Pancreas (tissue), 10 donors: Measurements from ENCODE around the gene CSF1. TPM values are rescaled to one million over a fixed set of nuclear protein-coding genes. Genes with fewer than 3 reads are reported as not detected.

Source experiments
- ATAC-seq, 4 donors: fragments of 200-7000 bp; cut with Tn5 transposase; one replicate each; pipeline versions ENCODE4 v1.8.0 to v1.9.1; 2020; ENCODE audit warnings: mild to moderate bottlenecking in 4 of 4, moderate library complexity in 4 of 4
- DNase-seq, 6 donors: peaks; one replicate each; pipeline ENCODE4 v3.0.0-alpha.2; 2020
- FAIRE-seq: peaks from 2 replicates; lab custom pipeline; 2012; peaks lifted over from hg19 to GRCh38; lab: Jason Lieb, UNC
- H3K27ac ChIP-seq, 4 donors: fragments of 200-600 bp; sonication (generic); 1 replicate in 3 of 4; 2 replicates in 1 of 4; pipeline versions ENCODE4 v1.5.0 to v1.8.0; 2020
- H3K27me3 ChIP-seq, 4 donors: fragments of 200-600 bp; one replicate each; pipeline ENCODE4 v1.8.0; 2021
- H3K36me3 ChIP-seq, 3 donors: fragments of 200-600 bp; sonication (generic) in 1 of 3; one replicate each; pipeline versions ENCODE4 v1.5.0 to v1.8.0; 2020 to 2021
- H3K4me1 ChIP-seq, 3 donors: fragments of 200-600 bp; one replicate each; pipeline ENCODE4 v1.8.0; 2021
- H3K4me3 ChIP-seq, 4 donors: fragments of 200-600 bp; sonication (generic) in 2 of 4; one replicate each; pipeline versions ENCODE4 v1.5.0 to v1.8.0; 2020 to 2021
- H3K9me3 ChIP-seq, 4 donors: fragments of 200-600 bp; one replicate each; pipeline ENCODE4 v1.8.0; 2021
- WGBS, 2 donors: extraction: QIAGEN DNeasy Blood & Tissue Kit; methylation state at CpG; one replicate each; pipeline ENCODE4 v1.1.7; 2013; 5-methylcytosine and 5-hydroxymethylcytosine counted together
- intact Hi-C, 3 donors: fragments of 100-400 bp; cut with DNase I; formaldehyde crosslinking; loops; one replicate each; pipeline versions ENCODE4 v1.11.1 to v1.14.2; 2022
- polyA plus RNA-seq, 2 donors: library from polyadenylated mRNA; stranded (reverse); fragments of 200-250 nt; gene quantifications; one replicate each; pipeline ENCODE4 v1.2.3, GENCODE V29; 2013
- total RNA-seq, 6 donors: library from RNA; stranded (reverse); fragmentation: NEBNext Ultra II Directional in 4 of 6; extraction: Animal tissue kit (Norgen Biotek cat#: 25700) in 4 of 6; gene quantifications; one replicate each; pipeline versions ENCODE4 v1.2.1 to v1.2.4, GENCODE V29; 2021 to 2023
- TF ChIP-seq, protein P1 (sequence below), 4 donors: fragments of 200-600 bp; sonication (generic) in 3 of 4; IDR thresholded peaks; one replicate each; pipeline versions ENCODE4 v1.5.0 to v1.8.0; 2021; ENCODE audit warnings: antibody characterized with exemption in 4 of 4
- donor health status: healthy with polysubstance abuse.
- donor health status: DM: no; HTN: no; CAD: no; lungs with moderate emphysema.
- donor health status: DM: no; HTN: no; CAD: no.
- donor health status: control.
- donor health status: control.
- donor health status: Bipolar disorder and iron deficiency.
- donor health status: DM: yes; HTN: yes; CAD: no.
- donor health status: DM: no; HTN: no; CAD: no.
- donor health status: DM: no; HTN: no; CAD: no.
- donor health status: DM: yes; HTN: yes; CAD: no.

Gene CSF1
- total and polyA plus RNA-seq, 8 donors = 6.7 to 38.3 (median 15.6) TPM

DNA sequence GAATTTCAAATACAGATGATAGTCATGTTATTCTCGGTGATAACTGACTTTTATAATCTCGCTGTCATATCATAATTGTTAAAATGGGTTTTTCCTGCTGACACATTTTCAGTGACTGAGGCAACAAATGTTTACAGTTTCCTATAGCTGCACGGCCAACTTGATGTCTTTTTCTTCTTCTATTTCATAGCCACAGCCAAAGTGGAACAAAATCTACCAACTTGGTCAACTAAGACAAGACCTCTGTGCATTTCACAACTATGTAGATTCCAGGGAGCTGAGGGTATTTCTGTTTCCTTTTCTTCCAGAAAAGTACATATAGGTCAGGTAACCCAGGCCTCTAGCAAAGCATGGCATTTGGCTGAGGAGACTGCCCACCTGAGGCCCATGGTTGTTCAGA, 63.5 kb downstream of the CSF1 start:
- no peak overlapping the region for H3K4me3 ChIP-seq
- intact Hi-C loops = no loop called here
- no peaks in the 10 kb centered on the region for H3K36me3 ChIP-seq
- no peaks in the 10 kb centered on the region for H3K9me3 ChIP-seq
- FAIRE-seq (no peak), DNase-seq (no peak), ATAC-seq (no peak)
- WGBS, 2 donors = 85 to 89% methylated on average over 3 of the region's 3 CpGs
- H3K27ac ChIP-seq = no peak overlapping the region
- H3K4me1 ChIP-seq = no peaks in the 10 kb centered on the region
- TF ChIP-seq, protein P1, sequence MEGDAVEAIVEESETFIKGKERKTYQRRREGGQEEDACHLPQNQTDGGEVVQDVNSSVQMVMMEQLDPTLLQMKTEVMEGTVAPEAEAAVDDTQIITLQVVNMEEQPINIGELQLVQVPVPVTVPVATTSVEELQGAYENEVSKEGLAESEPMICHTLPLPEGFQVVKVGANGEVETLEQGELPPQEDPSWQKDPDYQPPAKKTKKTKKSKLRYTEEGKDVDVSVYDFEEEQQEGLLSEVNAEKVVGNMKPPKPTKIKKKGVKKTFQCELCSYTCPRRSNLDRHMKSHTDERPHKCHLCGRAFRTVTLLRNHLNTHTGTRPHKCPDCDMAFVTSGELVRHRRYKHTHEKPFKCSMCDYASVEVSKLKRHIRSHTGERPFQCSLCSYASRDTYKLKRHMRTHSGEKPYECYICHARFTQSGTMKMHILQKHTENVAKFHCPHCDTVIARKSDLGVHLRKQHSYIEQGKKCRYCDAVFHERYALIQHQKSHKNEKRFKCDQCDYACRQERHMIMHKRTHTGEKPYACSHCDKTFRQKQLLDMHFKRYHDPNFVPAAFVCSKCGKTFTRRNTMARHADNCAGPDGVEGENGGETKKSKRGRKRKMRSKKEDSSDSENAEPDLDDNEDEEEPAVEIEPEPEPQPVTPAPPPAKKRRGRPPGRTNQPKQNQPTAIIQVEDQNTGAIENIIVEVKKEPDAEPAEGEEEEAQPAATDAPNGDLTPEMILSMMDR (IDR thresholded peaks at IDR 0.05) = no peak
- H3K27me3 ChIP-seq = no peaks in the 10 kb centered on the region

GRCh38 chr1:109975718-109976117, 65.1 kb downstream of the CSF1 start:
- intact Hi-C loops = loop anchor here in 1 of 3 donors (5.0 kb wide), 1 partner anchor 198 kb away; no protein-coding TSS in a partner anchor
- H3K9me3 ChIP-seq = no peaks in the 10 kb centered on the region
- TF ChIP-seq, protein P1 (IDR thresholded peaks at IDR 0.05) = no peak
- H3K27ac ChIP-seq = no peak overlapping the region
- DNase-seq = no peak
- H3K27me3 ChIP-seq = no peaks in the 10 kb centered on the region
- FAIRE-seq = no peak
- H3K36me3 ChIP-seq = no peaks in the 10 kb centered on the region
- WGBS, 2 donors = 75 to 82% methylated on average over 3 of the region's 3 CpGs
- no peaks in the 10 kb centered on the region for H3K4me1 ChIP-seq
- H3K4me3 ChIP-seq = no peak overlapping the region
- ATAC-seq = no peak

- FAIRE-seq (no peak), ATAC-seq (no peak), DNase-seq (no peak)
- Histone ChIP-seq H3K4me1 (no peaks in the 10 kb centered on the region), H3K9me3 (no peaks in the 10 kb centered on the region), H3K27me3 (no peaks in the 10 kb centered on the region), H3K4me3 (no peak overlapping the region), H3K36me3 (no peaks in the 10 kb centered on the region), H3K27ac (no peak overlapping the region)
- intact Hi-C loops = loop anchor here in 1 of 3 donors (5.0 kb wide), 1 partner anchor 199 kb away; no protein-coding TSS in a partner anchor
- 87 to 94% methylated on average over 4 of the region's 4 CpGs for WGBS, 2 donors
- TF ChIP-seq, protein P1 (IDR thresholded peaks at IDR 0.05) = no peak
Measured at GRCh38 chr1:109976762-109977161, 66.1 kb downstream of the CSF1 start.

GRCh38 chr1:109977225-109977624, 66.6 kb downstream of the CSF1 start:
- no peaks in the 10 kb centered on the region for H3K4me1 ChIP-seq
- TF ChIP-seq, protein P1 (IDR thresholded peaks at IDR 0.05) = no peak
- 79 to 85% methylated on average over 8 of the region's 8 CpGs for WGBS, 2 donors
- H3K4me3 ChIP-seq = no peak overlapping the region
- no peaks in the 10 kb centered on the region for H3K9me3 ChIP-seq
- intact Hi-C loops = loop anchor here in 1 of 3 donors (5.0 kb wide), 1 partner anchor 200 kb away; no protein-coding TSS in a partner anchor
- FAIRE-seq (no peak), ATAC-seq (peak in 1 of 4 donors; percentile 9), DNase-seq (no peak)
- H3K27me3 ChIP-seq = no peaks in the 10 kb centered on the region
- no peaks in the 10 kb centered on the region for H3K36me3 ChIP-seq
- no peak overlapping the region for H3K27ac ChIP-seq

- no peaks in the 10 kb centered on the region for H3K9me3 ChIP-seq
- peak in 2 of 4 donors; percentile 17 to 26 for ATAC-seq
- H3K36me3 ChIP-seq = no peaks in the 10 kb centered on the region
- no peak overlapping the region for H3K4me3 ChIP-seq
- H3K27me3 ChIP-seq = no peaks in the 10 kb centered on the region
- TF ChIP-seq, protein P1 (IDR thresholded peaks at IDR 0.05) = no peak
- WGBS, 2 donors = 79 to 86% methylated on average over 12 of the region's 12 CpGs
- H3K4me1 ChIP-seq = no peaks in the 10 kb centered on the region
- H3K27ac ChIP-seq = no peak overlapping the region
- intact Hi-C loops = loop anchor here in 1 of 3 donors (5.0 kb wide), 1 partner anchor 201 kb away; no protein-coding TSS in a partner anchor
- DNase-seq = no peak
- FAIRE-seq = no peak
Measured at GRCh38 chr1:109977657-109978378, 67.2 kb downstream of the CSF1 start.
